HuH-7.5 (cell line): ENCODE data around the gene FGD4.
"Not testable (repeated sequence)": the region's sequence is repeated elsewhere in the genome, so short reads cannot be mapped to it uniquely, and the experiment has no call there.

Experiments
- DNase-seq: peaks from one replicate; pipeline ENCODE4 v3.0.0; 2011; ENCODE audit warnings: low spot score

Gene FGD4

GRCh38 chr12:32561931-32562341, 162.6 kb downstream of the FGD4 start:
- no peak for DNase-seq

- not testable (repeated sequence) for DNase-seq
Measured at GRCh38 chr12:32562413-32562812, 163.1 kb downstream of the FGD4 start.

- DNase-seq = no peak
Measured at GRCh38 chr12:32566663-32567295, 167.4 kb downstream of the FGD4 start.

GRCh38 chr12:32567296-32567674, 167.9 kb downstream of the FGD4 start:
- no peak for DNase-seq

GRCh38 chr12:32568228-32568627, 168.9 kb downstream of the FGD4 start:
- DNase-seq = no peak

DNA sequence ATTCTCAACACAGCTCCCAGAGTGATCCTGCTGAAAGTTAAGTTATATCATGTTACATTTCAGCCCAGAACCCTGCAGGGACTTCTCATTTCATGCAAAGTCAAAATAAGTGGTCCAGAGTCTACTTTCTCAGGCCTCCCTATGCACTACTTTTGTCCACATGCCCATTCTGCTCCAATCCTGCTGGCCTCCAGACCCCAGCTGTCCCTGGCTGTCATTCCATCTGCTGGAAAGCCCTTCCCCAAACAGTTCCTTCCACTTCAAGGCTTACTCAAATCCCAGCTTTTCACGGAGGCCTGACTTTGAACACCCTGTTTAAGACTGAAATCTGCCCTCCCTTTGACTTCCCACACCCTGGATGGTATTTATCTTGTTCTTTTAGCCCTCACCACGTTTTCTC, 169.9 kb downstream of the FGD4 start:
- DNase-seq = no peak

- DNase-seq = no peak
Measured at GRCh38 chr12:32574585-32574984, 175.2 kb downstream of the FGD4 start.

- DNase-seq = no peak
Measured at GRCh38 chr12:32577328-32577727, 178.0 kb downstream of the FGD4 start.

DNA sequence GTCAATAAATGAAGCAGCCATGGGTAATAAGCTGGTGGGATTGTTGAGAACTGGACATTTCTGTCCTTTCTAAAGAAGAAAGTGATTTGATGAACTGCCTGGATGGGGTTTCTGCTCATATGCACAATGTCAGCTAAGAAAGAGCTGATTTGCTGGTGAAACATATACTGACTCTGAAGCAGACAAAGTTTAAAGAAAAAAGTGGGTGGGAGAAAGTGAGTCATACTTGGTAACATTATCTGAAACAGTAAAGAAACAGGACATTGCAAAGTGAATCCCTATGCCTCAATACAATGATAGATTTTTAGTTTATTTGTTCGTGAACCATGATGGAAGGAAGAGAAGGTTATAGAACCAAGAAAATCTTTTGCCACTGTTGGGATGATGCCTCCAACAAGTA, 184.2 kb downstream of the FGD4 start:
- DNase-seq = no peak

DNA sequence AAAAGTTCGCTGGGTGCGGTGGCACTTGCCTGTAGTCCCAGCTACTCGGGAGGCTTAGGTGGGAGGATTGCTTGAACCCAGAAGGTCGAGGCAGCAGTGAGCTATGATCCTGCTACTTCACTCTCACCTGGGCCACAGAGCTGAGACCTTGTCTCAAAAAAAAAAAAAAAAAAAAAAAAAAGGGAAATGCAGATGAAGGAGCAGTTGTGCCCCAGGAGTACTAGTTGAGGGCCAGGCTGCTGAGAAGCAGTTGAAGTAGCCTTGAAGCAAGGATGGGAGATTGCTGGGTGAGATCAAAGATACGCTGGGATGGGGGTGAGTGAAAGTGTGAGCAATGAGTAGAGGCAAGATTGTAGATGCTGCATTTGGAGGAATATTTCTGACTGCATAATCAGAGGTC, 186.3 kb downstream of the FGD4 start:
- no peak for DNase-seq

DNA sequence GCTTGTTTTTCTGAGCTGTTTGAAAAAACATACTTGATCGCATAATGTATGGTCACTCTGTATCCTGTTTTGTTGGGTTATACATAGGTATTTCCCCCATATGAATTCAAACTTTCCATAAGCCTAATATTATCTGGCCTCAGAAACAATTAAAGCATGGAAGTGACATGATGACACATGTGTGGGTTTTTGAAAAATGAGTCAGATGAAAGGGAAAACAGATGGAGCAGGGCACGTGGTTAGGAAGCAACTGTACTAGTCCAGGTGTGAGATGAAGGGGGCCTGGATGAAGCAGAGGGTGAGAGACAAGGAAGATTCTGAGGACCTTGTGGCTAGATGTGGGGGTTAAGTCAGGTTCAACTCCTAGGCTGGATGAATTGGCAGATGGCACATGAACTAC, 187.0 kb downstream of the FGD4 start:
- DNase-seq = no peak

- DNase-seq = no peak
Measured at GRCh38 chr12:32587581-32588495, 188.5 kb downstream of the FGD4 start.

- no peak for DNase-seq
Measured at GRCh38 chr12:32588604-32589003, 189.2 kb downstream of the FGD4 start.

DNA sequence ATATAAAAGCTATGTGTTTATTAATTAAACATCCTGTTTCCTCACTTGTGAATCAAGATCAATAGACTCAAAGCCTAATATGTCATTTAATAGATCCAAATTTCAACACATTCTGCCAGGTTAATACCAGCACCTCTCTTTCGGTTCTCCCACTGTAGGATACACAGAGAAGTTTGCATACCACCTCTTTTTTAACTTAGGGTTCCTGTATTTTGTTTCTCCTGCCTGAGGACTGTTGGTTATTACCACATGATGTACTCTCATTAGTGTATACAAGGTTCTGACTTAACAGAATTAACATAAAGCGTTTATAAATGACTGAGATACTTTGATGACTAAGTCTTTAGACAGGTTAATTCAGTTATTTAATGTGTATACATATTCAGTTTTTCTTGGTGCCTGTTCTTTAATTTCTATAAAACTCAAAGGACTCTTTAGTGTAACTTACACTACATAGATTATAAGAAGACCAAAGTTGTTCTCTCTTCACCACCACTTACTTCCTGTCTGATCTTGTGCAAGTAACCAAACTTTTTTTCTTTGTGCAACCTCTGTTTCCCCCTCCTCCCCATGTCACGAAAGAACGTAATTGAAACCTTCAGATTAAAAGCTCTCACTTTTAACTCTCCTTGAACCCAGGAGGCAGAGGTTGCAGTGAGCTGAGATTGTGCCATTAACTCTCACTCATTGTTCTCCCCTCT, 190.0 kb downstream of the FGD4 start:
- no peak for DNase-seq

DNA sequence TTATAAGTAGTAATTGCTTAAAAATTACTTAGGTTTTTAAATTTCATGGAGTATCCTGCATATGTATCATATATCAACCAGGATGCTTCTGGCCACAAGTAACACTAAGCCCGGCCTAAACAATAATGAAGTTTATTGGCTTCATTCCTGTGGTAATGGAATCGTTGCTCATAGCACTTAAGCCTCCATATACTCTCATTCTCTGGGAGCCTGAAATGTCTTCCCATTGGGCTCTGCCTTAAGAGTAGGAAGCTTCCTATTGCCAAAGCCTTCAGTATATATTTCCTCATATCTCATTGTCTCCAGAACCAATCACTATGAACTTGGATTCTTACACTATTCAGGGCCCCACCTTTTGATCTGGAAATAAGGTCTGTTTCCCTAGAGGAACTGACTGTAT, 195.9 kb downstream of the FGD4 start:
- no peak for DNase-seq

GRCh38 chr12:32596030-32596429, 196.7 kb downstream of the FGD4 start:
- no peak for DNase-seq

- DNase-seq = no peak
Measured at GRCh38 chr12:32598688-32599087, 199.3 kb downstream of the FGD4 start.

- DNase-seq = no peak
Measured at GRCh38 chr12:32600681-32601080, 201.3 kb downstream of the FGD4 start.

- no peak for DNase-seq
Measured at GRCh38 chr12:32603071-32603470, 203.7 kb downstream of the FGD4 start.

GRCh38 chr12:32603858-32604257, 204.5 kb downstream of the FGD4 start:
- no peak for DNase-seq

GRCh38 chr12:32604565-32604964, 205.2 kb downstream of the FGD4 start:
- no peak for DNase-seq

DNA sequence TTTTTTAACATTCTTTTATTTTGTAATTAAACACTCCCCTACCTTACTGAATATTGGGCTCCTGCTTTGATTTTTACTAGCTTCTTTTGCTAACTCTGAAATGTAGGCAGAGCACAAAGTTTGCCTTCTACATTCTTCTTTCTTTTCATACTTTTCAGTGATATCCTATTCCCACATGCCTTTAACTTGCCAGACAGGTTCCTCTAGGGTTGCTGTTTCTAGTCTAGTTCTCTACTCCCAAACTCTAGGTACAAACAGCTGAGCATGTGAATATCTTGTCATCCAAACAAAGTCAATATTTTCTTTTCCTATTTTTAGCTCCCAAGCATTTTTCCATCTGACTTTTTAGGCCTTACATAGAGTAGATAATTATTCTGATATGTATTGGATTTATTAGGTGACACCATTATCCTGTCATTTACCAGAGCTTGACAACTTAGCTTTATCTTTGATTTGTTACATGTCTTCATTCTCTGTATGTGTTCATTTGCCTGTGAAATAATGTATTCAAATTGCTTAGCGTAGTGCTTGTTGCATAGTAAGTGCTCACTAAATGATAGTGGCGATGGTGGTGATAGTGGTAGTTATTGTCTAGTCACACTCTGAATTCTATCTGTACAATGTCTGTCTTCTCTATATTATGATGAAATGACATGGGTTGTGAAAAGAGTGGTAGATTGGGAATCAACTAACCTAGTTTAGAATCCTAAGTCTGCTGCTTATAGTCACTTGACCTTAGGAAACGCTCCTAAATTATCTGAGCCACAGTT, 206.2 kb downstream of the FGD4 start:
- DNase-seq = no peak
